WTC11 (cell line): ENCODE results near the gene SLA2.

Source experiments
- AFF4 ChIP-seq: sonication (generic); formaldehyde crosslinking; IDR thresholded peaks from 2 replicates; pipeline ENCODE4 v1.8.1; 2023; ENCODE audit warnings: mild to moderate bottlenecking, missing genetic modification reagents, borderline replicate concordance
- CTCF ChIP-seq: fragments of 200-600 bp; IDR thresholded peaks from 2 replicates; pipeline ENCODE4 v1.8.0; 2022; ENCODE audit warnings: antibody characterized with exemption
- NFE2L1 ChIP-seq: sonication (generic); formaldehyde crosslinking; IDR thresholded peaks from 2 replicates; pipeline ENCODE4 v1.8.1; 2023; ENCODE audit warnings: missing genetic modification reagents
- NR3C1 ChIP-seq: sonication (generic); formaldehyde crosslinking; conservative IDR thresholded peaks from 2 replicates; pipeline ENCODE4 v1.8.1; 2023; ENCODE audit warnings: low read depth, mild to moderate bottlenecking, missing genetic modification reagents
- TCF7 ChIP-seq: sonication (generic); formaldehyde crosslinking; IDR thresholded peaks from 2 replicates; pipeline ENCODE4 v1.8.0; 2022; ENCODE audit warnings: mild to moderate bottlenecking, low read depth, missing genetic modification reagents, moderate library complexity
- ZNF396 ChIP-seq: fragments of 250-450 bp; sonication (Bioruptor Pico); IDR thresholded peaks from 2 replicates; pipeline ENCODE4 v1.8.0; 2021; ENCODE audit warnings: mild to moderate bottlenecking, moderate library complexity, borderline replicate concordance

- TF ChIP-seq CTCF: no peak
- no peak for TF ChIP-seq NR3C1 (CRISPR knock-in tag)
- no peak for TF ChIP-seq AFF4 (CRISPR knock-in tag)
- TF ChIP-seq NFE2L1 (CRISPR knock-in tag): no peak
- no peak for TF ChIP-seq TCF7 (CRISPR knock-in tag)
- no peak for TF ChIP-seq ZNF396 (CRISPR knock-in tag)
Measured at GRCh38 chr20:36687850-36688249, 41.9 kb upstream of the SLA2 start.
